Right lobe of liver (tissue), 6 donors: ENCODE measurements around the gene KCNK5. TPM values are rescaled to one million over a fixed set of nuclear protein-coding genes. Genes with fewer than 3 reads are reported as not detected.

ENCODE experiments used
- ATAC-seq, 4 donors: fragments of 200-7000 bp; cut with Tn5 transposase; one replicate each; pipeline ENCODE4 v1.9.1; 2020; ENCODE audit warnings: mild to moderate bottlenecking in 4 of 4, moderate library complexity in 4 of 4
- DNase-seq, 3 donors: peaks; one replicate each; pipeline ENCODE4 v3.0.0-alpha.2; 2020
- H3K27ac ChIP-seq, 3 donors: fragments of 200-600 bp; one replicate each; pipeline ENCODE4 v1.8.0; 2022
- H3K27me3 ChIP-seq, 2 donors: fragments of 200-600 bp; one replicate each; pipeline ENCODE4 v1.8.0; 2022
- H3K36me3 ChIP-seq, 4 donors: fragments of 200-600 bp; sonication (generic) in 1 of 4; one replicate each; pipeline versions ENCODE4 v1.5.1 to v1.8.0; 2017 to 2022; ENCODE audit warnings: control low read depth in 1 of 4
- H3K4me1 ChIP-seq, 4 donors: fragments of 200-600 bp; sonication (generic) in 1 of 4; one replicate each; pipeline versions ENCODE4 v1.5.1 to v1.8.0; 2017 to 2022; ENCODE audit warnings: control low read depth in 1 of 4
- H3K4me3 ChIP-seq, 3 donors: fragments of 200-600 bp; one replicate each; pipeline ENCODE4 v1.8.0; 2022
- H3K9me3 ChIP-seq, 4 donors: fragments of 200-600 bp; sonication (generic) in 1 of 4; one replicate each; pipeline versions ENCODE4 v1.5.1 to v1.8.0; 2017 to 2022; ENCODE audit warnings: control low read depth in 1 of 4
- POLR2A ChIP-seq: fragments of 450-650 bp; IDR thresholded peaks from one replicate; pipeline ENCODE4 v1.6.1; 2017; ENCODE audit warnings: antibody characterized with exemption, mild to moderate bottlenecking
- WGBS: methylation state at CpG from one replicate; pipeline ENCODE4 v1.1.6; 2018; ENCODE audit warnings: low coverage, low lambda C conversion rate; ENCODE audit not compliant: insufficient coverage; ENCODE audit errors: missing lambda C conversion rate; 5-methylcytosine and 5-hydroxymethylcytosine counted together
- intact Hi-C, 2 donors: fragments of 100-400 bp; cut with DNase I; formaldehyde crosslinking; loops; one replicate each; pipeline versions ENCODE4 v1.11.2 to v1.14.1; 2022
- total RNA-seq, 6 experiments: library from RNA; depleted of rRNA in 2 of 6; stranded (reverse); fragments of >200 nt in 2 of 6; fragmentation: NEBNext Ultra II Directional in 3 of 6; extraction: Animal tissue kit (Norgen Biotek cat#: 25700) in 3 of 6; gene quantifications; one replicate each; pipeline versions ENCODE4 v1.1.0 to v1.2.4, GENCODE V29; 2016 to 2023
- TF ChIP-seq, protein P1 (sequence below), 4 donors: fragments of 200-600 bp in 3 of 4; fragments of 450-650 bp in 1 of 4; IDR thresholded peaks; one replicate each; pipeline versions ENCODE4 v1.5.1 to v1.8.0; 2016 to 2022; ENCODE audit warnings: antibody characterized with exemption in 4 of 4, mild to moderate bottlenecking in 2 of 4
- donor health status: DM: no; HTN: yes; CAD: no.
- donor health status: DM: no; HTN: no; CAD: no.
- donor health status: DM: no; HTN: no; CAD: no.
- donor health status: DM: no; HTN: yes; CAD: no.
- donor health status: DM: no; HTN: yes; CAD: no.

The KCNK5 gene
- total RNA-seq, 6 experiments from 2014 or later, result 3.2 to 54.3 (median 6.7) TPM

DNA sequence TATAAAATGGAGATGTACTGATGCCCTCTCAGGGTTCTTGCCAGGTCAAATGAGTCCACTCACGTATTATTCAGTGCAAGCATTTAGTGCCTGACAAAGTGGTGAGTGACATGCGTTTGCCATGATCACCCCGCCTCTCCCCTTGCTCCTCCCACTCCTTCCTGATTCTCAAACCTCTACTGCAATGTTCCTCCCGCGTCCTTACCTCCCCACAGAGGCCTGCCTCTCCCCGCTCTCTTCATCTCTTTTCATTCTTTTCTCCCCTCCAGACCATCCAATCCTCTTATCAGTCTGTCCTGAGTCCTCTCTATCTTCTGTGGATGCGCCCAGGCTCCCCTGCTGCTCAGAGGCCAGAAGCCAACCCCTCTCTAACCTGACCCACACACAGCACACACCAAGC, 40.7 kb downstream of the KCNK5 start:
- H3K27me3 ChIP-seq, result no peaks in the 10 kb centered on the region
- H3K4me1 ChIP-seq, result peaks cover 0 to 27% (median 4%) of the 10 kb centered on the region in 4 donors
- 58% methylated on average over 7 of the region's 7 CpGs for WGBS
- DNase-seq (no peak), ATAC-seq (no peak)
- no peak overlapping the region for H3K27ac ChIP-seq
- no peaks in the 10 kb centered on the region for H3K9me3 ChIP-seq
- peaks cover 0 to 17% (median 6%) of the 10 kb centered on the region in 4 donors for H3K36me3 ChIP-seq
- no peak overlapping the region for H3K4me3 ChIP-seq
- TF ChIP-seq POLR2A, result no peak
- TF ChIP-seq, protein P1, sequence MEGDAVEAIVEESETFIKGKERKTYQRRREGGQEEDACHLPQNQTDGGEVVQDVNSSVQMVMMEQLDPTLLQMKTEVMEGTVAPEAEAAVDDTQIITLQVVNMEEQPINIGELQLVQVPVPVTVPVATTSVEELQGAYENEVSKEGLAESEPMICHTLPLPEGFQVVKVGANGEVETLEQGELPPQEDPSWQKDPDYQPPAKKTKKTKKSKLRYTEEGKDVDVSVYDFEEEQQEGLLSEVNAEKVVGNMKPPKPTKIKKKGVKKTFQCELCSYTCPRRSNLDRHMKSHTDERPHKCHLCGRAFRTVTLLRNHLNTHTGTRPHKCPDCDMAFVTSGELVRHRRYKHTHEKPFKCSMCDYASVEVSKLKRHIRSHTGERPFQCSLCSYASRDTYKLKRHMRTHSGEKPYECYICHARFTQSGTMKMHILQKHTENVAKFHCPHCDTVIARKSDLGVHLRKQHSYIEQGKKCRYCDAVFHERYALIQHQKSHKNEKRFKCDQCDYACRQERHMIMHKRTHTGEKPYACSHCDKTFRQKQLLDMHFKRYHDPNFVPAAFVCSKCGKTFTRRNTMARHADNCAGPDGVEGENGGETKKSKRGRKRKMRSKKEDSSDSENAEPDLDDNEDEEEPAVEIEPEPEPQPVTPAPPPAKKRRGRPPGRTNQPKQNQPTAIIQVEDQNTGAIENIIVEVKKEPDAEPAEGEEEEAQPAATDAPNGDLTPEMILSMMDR (IDR thresholded peaks at IDR 0.05), result no peak
- intact Hi-C loops, result no loop called here

DNA sequence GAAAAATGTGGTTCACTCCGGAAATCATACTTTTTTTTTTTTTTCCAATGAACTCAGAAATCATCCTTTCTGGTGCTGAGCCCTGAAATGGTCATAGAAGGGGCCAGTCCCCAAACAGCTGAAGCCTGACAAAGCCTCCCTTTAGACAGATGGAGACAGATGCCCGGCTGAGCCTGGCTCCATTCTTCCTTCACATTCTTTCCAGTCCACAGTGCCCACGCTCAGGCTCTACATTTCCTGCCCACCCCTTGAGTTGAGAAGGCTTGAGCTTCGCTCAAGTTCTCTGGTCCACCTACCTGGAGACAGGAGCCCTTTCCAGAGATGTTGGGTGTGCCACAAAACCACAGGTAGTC, 41.2 kb downstream of the KCNK5 start:
- Histone ChIP-seq H3K9me3 (no peaks in the 10 kb centered on the region), H3K4me3 (no peak overlapping the region), H3K4me1 (peaks cover 0 to 27% (median 4%) of the 10 kb centered on the region in 4 donors), H3K36me3 (peaks cover 0 to 12% (median 5%) of the 10 kb centered on the region in 4 donors), H3K27ac (no peak overlapping the region), H3K27me3 (no peaks in the 10 kb centered on the region)
- ATAC-seq (no peak), DNase-seq (no peak)
- intact Hi-C loops, result no loop called here
- 100% methylated on average over 3 of the region's 4 CpGs for WGBS
- TF ChIP-seq, protein P1 (IDR thresholded peaks at IDR 0.05), result no peak
- no peak for TF ChIP-seq POLR2A

DNA sequence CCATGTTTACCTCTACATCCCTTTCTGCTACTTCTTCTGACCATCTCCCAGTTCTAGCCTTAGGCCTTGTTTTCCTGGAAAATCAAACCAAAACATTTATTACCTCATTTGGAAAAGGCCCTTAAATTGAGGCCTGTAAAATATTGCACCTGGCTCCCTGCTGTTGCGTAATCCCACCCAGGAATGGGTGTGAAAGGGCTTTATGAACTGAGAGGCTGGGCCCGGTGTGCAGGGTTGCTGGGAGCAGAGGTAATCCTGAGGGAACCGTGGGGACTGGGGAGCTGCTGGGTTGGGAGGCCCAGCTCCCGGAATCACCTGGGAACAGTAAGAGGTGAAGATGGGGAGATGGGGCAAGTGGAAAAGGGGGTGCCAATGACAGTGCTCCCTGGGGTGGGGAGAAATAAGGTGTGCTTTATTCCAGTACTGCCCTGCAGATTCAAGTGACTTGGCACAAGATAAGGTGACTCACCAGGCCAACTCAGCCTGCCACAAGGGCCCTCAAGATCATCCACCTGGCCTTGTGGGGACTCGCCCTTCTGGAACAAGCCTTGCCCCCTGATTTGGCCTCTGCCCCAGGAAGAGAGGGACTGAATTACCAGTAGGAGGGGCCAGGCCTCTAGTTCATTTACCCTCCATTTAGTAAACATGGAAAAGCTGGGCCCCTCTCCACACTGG, 44.2 kb downstream of the KCNK5 start:
- intact Hi-C loops, result no loop called here
- DNase-seq, result no peak
- no peak overlapping the region for H3K4me3 ChIP-seq
- H3K27ac ChIP-seq, result peak overlapping the region in 1 of 3 donors; percentile 13
- no peaks in the 10 kb centered on the region for H3K27me3 ChIP-seq
- no peaks in the 10 kb centered on the region for H3K36me3 ChIP-seq
- ATAC-seq, result peak in 3 of 4 donors; percentile 39 to 60 (median 60)
- WGBS, result 63% methylated on average over 4 of the region's 5 CpGs
- TF ChIP-seq POLR2A, result no peak
- TF ChIP-seq, protein P1 (IDR thresholded peaks at IDR 0.05), result no peak
- H3K9me3 ChIP-seq, result no peaks in the 10 kb centered on the region
- peaks cover 0 to 24% (median 4%) of the 10 kb centered on the region in 4 donors for H3K4me1 ChIP-seq

DNA sequence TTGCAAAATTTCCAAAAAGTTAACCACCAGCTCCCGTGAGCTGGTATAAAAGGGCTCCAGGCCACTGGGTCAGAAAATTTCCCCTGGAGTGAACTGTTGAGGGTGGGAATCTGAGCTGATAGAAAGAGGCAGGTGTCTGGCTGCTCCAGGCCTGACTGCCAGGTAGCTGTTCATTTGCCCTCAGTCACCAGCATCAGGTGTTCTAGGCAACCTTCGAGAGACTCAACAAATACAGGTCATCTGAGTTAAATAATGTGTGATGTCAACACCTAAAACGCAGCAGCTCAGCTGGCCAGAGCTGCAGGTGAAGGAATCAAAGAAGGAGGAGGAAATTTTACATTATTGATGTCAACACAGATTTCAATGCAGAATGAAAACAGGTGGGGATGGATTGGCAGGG, 46.7 kb downstream of the KCNK5 start:
- Histone ChIP-seq H3K36me3 (no peaks in the 10 kb centered on the region), H3K27me3 (no peaks in the 10 kb centered on the region), H3K27ac (no peak overlapping the region), H3K4me3 (no peak overlapping the region), H3K4me1 (peaks cover 0 to 24% (median 4%) of the 10 kb centered on the region in 4 donors), H3K9me3 (no peaks in the 10 kb centered on the region)
- ATAC-seq (no peak), DNase-seq (no peak)
- 47% methylated on average over 3 of the region's 3 CpGs for WGBS
- intact Hi-C loops, result no loop called here
- TF ChIP-seq, protein P1 (IDR thresholded peaks at IDR 0.05), result no peak
- TF ChIP-seq POLR2A, result no peak
